GM12864 (cell line): ENCODE data around the gene F2RL3.

Experiments
- DNase-seq: peaks from one replicate; pipeline ENCODE4 v3.0.0-alpha.2; 2011; ENCODE audit warnings: low read depth
- H3K4me3 ChIP-seq: 2 replicates; pipeline ENCODE4 v1.5.1; 2011; ENCODE audit warnings: mild to moderate bottlenecking, low read depth, low read length, control low read depth
- CTCF ChIP-seq: IDR thresholded peaks from 2 replicates; pipeline ENCODE4 v1.5.1; 2011; ENCODE audit warnings: low read depth, mild to moderate bottlenecking, moderate library complexity, low read length, control low read depth, inconsistent platforms; ENCODE audit errors: missing control alignments

Gene F2RL3

GRCh38 chr19:16893686-16893989 lies 4.8 kb downstream of the F2RL3 start:
- H3K4me3 ChIP-seq: no peak overlapping the region
- TF ChIP-seq CTCF: no peak
- no peak for DNase-seq

GRCh38 chr19:16894080-16894479 lies 5.3 kb downstream of the F2RL3 start:
- no peak for TF ChIP-seq CTCF
- DNase-seq: no peak
- no peak overlapping the region for H3K4me3 ChIP-seq

- H3K4me3 ChIP-seq: no peak overlapping the region
- TF ChIP-seq CTCF: no peak
- DNase-seq: no peak
Measured at GRCh38 chr19:16895467-16896145, 6.8 kb downstream of the F2RL3 start.

GRCh38 chr19:16896146-16897028 lies 7.6 kb downstream of the F2RL3 start:
- peak overlapping the region; percentile 47 for H3K4me3 ChIP-seq
- TF ChIP-seq CTCF: no peak
- no peak for DNase-seq

GRCh38 chr19:16897029-16897855 lies 8.4 kb downstream of the F2RL3 start:
- peak overlapping the region; percentile 73 for H3K4me3 ChIP-seq
- peak; percentile 62 for DNase-seq
- TF ChIP-seq CTCF: no peak

GRCh38 chr19:16897856-16898161 lies 9.0 kb downstream of the F2RL3 start:
- peak overlapping the region; percentile 73 for H3K4me3 ChIP-seq
- TF ChIP-seq CTCF: no peak
- no peak for DNase-seq
